GM12891 (cell line): ENCODE results near the gene PGAM5.

ENCODE experiments used
- PAX5 ChIP-seq: IDR thresholded peaks from 2 replicates; pipeline ENCODE4 v1.6.1; 2011; ENCODE audit warnings: low read length, moderate library complexity, mild to moderate bottlenecking; ENCODE audit not compliant: insufficient read depth, severe bottlenecking
- POLR2A ChIP-seq: IDR thresholded peaks from 2 replicates; pipeline ENCODE4 v1.6.1; 2011; ENCODE audit warnings: low read depth, low read length, control low read depth
- POLR2AphosphoS5 ChIP-seq: IDR thresholded peaks from 2 replicates; pipeline ENCODE4 v1.6.1; 2011; ENCODE audit warnings: low read depth, low read length, control low read depth
- POU2F2 ChIP-seq: IDR thresholded peaks from 2 replicates; pipeline ENCODE4 v1.6.1; 2011; ENCODE audit warnings: low read depth, mild to moderate bottlenecking, control low read depth, low read length, moderate library complexity
- SPI1 ChIP-seq: IDR thresholded peaks from 2 replicates; pipeline ENCODE4 v1.6.1; 2011; ENCODE audit warnings: low read depth, low read length, control low read depth
- TAF1 ChIP-seq: IDR thresholded peaks from 2 replicates; pipeline ENCODE4 v1.6.1; 2011; ENCODE audit warnings: low read depth, low read length, control low read depth

DNA sequence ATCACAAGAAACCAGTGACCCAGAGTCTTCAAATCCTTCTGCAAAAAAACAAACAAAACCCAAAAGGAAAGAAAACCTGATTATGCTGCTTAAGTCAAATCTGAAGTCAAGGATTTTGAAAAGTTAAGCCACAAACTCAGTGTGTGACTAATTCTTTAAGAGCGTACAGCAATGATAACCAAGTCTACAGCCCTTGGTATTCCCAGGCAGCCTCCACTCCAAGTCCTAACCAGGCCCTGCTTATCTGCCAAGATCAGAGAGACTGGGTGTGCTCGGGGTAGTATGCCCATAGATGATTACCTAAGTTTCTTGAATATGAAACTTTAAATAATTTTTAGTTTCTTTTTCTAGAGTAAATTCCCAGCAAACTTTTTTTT, 13.1 kb downstream of the PGAM5 start:
- TF ChIP-seq POLR2AphosphoS5, result no peak; the same call in 1 of the 2 replicates
- TF ChIP-seq POLR2A, result no peak
- no peak for TF ChIP-seq TAF1
- TF ChIP-seq POU2F2, result no peak
- no peak for TF ChIP-seq SPI1
- TF ChIP-seq PAX5, result no peak
